Measurements from ENCODE around the gene CDH11.

Gene CDH11

DNA sequence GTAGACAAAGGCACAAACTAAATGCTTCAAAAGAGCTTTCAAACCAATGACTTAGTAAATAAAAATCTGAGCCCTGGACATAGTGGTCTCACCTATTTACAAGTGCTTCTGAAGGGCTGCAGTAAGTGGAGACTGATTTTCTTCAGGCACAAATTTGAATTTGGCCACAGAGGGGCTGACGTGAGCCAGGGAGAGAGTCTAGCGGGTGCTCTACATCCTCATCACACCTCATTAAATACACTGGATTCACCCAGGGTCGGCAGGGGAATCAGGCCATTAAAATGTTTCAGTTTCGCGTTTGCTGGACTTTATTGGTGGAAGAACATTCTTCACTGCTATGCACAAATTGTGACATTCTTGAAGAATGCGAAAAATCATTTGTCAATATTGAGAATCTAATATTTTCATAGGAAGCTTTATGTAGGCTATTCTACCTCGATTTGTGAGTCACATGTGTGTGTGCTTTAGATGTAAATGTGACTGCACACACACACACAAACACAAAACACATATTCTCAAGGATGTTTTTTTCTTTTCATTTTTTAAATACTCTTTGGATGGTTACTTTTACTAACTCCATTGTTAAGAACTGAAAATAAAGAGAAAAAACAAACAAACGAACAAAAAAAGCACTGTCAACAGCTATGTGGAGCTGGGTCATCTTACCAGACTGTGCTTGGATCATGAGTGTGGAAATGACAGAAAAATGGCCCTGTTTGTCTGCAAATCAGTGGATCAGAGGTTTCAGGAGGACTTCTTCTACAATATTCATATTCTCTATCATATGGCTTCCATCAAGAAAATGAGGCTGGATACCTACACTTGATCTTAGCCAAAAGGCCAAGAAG lies 58.9 kb downstream of the CDH11 start:
- no peak for TF ChIP-seq CTCF (IDR thresholded peaks at IDR 0.05; ENCODE audit: extremely low read depth, insufficient read depth, missing control alignments)
- in situ Hi-C loops (cut with MboI; ENCODE audit: low pct_unique_long_range_greater_than_20kb, low sequenced_read_pairs, unreplicated experiment) = no loop called here

GRCh38 chr16:65061935-65062518 lies 59.8 kb downstream of the CDH11 start:
- in situ Hi-C loops (cut with MboI; ENCODE audit: low pct_unique_long_range_greater_than_20kb, low sequenced_read_pairs, unreplicated experiment) = no loop called here
- no peak for DNase-seq (ENCODE audit: low spot score)
- TF ChIP-seq CTCF (IDR thresholded peaks at IDR 0.05; ENCODE audit: extremely low read depth, insufficient read depth, missing control alignments) = no peak

More for the DNA sequence above, 58.9 kb downstream of the CDH11 start:
- DNase-seq (ENCODE audit: low spot score) = no peak

GRCh38 chr16:65061263-65061662 lies 60.6 kb downstream of the CDH11 start:
- DNase-seq (ENCODE audit: low spot score) = no peak
- in situ Hi-C loops (cut with MboI; ENCODE audit: low pct_unique_long_range_greater_than_20kb, low sequenced_read_pairs, unreplicated experiment) = no loop called here
- no peak for TF ChIP-seq CTCF (IDR thresholded peaks at IDR 0.05; ENCODE audit: extremely low read depth, insufficient read depth, missing control alignments)

- no peak for DNase-seq (ENCODE audit: low spot score)
- in situ Hi-C loops (cut with MboI; ENCODE audit: low pct_unique_long_range_greater_than_20kb, low sequenced_read_pairs, unreplicated experiment) = no loop called here
- no peak for TF ChIP-seq CTCF (IDR thresholded peaks at IDR 0.05; ENCODE audit: extremely low read depth, insufficient read depth, missing control alignments)
Measured at GRCh38 chr16:65059406-65059980, 62.4 kb downstream of the CDH11 start.

DNA sequence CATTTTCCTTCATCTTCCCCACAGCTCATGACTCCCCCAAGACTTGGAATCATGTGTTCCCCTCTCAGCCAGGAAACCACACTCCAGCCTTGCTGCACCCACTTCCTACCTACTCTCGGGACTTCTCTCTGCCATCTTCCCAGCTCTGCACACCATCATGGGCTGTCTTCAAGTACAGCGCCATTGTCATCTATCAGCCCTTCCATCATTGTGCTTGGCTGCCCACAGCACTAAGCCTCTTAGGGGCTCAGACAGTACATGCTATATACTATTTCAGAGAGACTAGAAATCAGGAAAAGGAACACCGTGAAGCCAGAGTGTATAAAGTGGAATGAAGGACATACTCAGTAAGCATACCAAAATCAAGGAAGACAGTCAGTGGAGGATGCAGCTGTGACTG lies 64.7 kb downstream of the CDH11 start:
- no peak for TF ChIP-seq CTCF (IDR thresholded peaks at IDR 0.05; ENCODE audit: extremely low read depth, insufficient read depth, missing control alignments)
- DNase-seq (ENCODE audit: low spot score) = no peak
- in situ Hi-C loops (cut with MboI; ENCODE audit: low pct_unique_long_range_greater_than_20kb, low sequenced_read_pairs, unreplicated experiment) = no loop called here

GRCh38 chr16:65054457-65054856 lies 67.4 kb downstream of the CDH11 start:
- no peak for TF ChIP-seq CTCF (IDR thresholded peaks at IDR 0.05; ENCODE audit: extremely low read depth, insufficient read depth, missing control alignments)
- in situ Hi-C loops (cut with MboI; ENCODE audit: low pct_unique_long_range_greater_than_20kb, low sequenced_read_pairs, unreplicated experiment) = no loop called here
- no peak for DNase-seq (ENCODE audit: low spot score)

Measured in GM13977 (cell line).